ENCODE measurements around the gene NPSR1. TPM values are rescaled to one million over a fixed set of nuclear protein-coding genes. Genes with fewer than 3 reads are reported as not detected.
A peak's percentile ranks its signal among the peaks of the same experiment; 100 is the strongest.
"Not testable (repeated sequence)": the region's sequence is repeated elsewhere in the genome, so short reads cannot be mapped to it uniquely, and the experiment has no call there.

The NPSR1 gene
- polyA plus RNA-seq, 4 donors, result 0.14 TPM; not detected in 3

DNA sequence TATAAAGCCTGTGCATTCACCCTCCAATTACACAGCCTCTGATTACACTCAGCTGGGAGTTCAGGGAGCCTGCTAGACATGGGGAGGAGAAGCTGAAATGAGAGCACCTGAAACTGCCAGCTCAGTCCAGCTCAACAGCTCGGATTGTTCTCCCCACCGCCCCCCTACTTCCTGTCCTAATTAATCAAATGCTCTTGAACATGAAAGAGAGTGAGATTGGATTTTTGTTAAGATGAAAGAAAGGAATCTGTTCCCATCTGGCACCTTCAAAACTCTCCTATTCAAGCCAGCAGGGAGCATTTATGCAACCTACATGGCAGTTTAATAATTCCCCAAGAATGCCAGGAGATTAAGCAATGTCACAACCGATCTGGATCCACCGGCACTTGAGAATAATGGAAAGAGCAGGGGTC, 98.0 kb downstream of the NPSR1 start:
- DNase-seq (ENCODE audit: low read depth in 4 of 4, low spot score in 3 of 4), result no peak

GRCh38 chr7:34756691-34757090, 98.7 kb downstream of the NPSR1 start:
- no peak for DNase-seq (ENCODE audit: low read depth in 4 of 4, low spot score in 3 of 4)

DNA sequence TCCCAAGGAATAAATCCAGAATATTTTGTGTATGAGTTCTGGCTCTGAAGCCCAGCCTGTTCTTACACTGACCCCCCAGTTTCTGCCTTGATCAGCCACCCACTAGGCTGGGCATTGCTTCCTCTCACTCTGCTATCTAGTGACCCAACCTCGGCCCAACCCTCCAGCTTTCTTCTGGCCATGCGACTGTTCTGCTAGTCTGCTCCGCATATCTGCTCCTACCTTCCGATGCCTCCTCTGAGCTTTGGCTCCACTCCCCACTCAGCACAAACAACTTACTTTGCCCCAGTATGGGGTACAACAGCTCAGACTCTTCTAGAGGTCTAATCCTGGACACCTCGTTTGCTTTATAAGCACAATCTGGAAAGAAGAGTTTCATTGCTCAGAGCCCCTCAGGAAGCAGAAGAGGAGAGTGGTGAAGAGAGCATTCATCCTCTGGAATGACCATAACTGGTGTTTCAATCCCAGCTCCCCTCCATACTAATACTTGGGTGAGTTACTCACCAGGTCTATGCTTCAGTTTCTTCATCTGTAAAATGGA, 99.6 kb downstream of the NPSR1 start:
- no peak for DNase-seq (ENCODE audit: low read depth in 4 of 4, low spot score in 3 of 4)

- no peak for DNase-seq (ENCODE audit: low read depth in 4 of 4, low spot score in 3 of 4)
Observed at GRCh38 chr7:34758111-34758601, 100.1 kb downstream of the NPSR1 start.

DNA sequence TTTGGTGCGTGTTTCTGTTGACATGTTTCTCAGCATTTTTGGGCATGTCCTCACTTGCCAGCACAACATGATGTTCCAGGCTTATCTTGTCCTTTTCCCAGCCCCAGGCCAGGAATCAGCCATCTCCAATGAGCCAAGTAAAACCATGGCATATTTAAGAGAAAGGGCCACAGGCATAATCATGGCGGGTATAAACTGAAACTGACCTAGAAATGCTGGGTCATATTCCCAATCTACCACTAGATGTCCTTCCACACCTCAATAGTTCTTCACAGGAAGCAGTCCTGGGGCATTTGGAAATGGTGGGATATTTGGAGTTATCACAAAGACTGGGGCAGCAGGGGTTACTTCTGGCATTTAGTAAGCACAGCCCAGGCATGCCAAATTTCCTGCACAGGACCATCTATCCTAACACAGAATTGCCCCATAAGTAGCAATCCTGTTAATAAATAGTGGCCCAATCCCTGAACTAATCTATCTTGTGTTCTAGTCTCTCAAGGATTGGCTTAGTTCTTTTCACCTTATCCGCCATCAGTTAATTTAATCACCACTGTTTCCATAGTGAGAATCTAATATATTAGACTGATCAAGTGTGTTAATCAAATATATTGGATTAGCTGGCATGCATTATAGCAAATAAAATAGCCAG, 101.6 kb downstream of the NPSR1 start:
- DNase-seq (ENCODE audit: low read depth in 4 of 4, low spot score in 3 of 4), result no peak

DNA sequence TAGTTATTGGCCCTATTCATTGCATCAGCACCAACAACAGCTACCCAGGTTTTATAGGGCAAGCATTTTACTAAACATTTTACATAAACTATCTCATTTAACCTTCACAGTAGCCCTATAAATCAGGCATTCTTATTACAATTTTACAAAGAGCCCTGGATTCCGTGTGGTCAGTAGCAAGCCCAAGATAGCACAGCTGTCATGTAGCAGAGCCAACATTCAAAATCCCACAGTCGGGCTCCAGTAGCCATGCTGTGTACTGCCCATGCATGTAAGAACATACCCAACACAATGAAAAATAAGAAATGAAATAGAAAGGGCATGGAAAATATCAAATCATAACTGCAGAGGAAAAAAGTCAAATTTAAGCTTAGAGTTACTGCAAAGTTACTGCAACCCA, 102.3 kb downstream of the NPSR1 start:
- no peak for DNase-seq (ENCODE audit: low read depth in 4 of 4, low spot score in 3 of 4)

DNA sequence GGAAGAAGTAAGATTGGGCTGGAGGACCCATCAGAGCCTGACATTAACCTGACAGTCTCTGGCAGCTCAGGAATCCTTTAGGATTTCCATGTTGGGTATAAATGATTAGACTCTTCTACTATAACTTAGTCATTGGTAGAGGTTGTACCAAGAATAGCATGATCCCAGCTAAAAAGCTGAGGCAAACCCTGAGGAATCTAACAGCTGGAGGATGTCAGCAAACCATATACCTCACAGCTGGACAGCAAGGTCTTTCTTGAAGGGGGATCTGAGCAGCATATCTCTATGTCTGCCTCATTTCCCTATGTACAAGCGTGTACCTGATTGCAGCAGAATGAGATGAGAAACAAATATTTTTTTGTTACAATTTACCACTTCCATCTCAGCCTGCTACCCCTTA, 103.2 kb downstream of the NPSR1 start:
- DNase-seq (ENCODE audit: low read depth in 4 of 4, low spot score in 3 of 4), result no peak

GRCh38 chr7:34761627-34762026, 103.6 kb downstream of the NPSR1 start:
- DNase-seq (ENCODE audit: low read depth in 4 of 4, low spot score in 3 of 4), result no peak

GRCh38 chr7:34762764-34763163, 104.7 kb downstream of the NPSR1 start:
- DNase-seq (ENCODE audit: low read depth in 4 of 4, low spot score in 3 of 4), result no peak

DNA sequence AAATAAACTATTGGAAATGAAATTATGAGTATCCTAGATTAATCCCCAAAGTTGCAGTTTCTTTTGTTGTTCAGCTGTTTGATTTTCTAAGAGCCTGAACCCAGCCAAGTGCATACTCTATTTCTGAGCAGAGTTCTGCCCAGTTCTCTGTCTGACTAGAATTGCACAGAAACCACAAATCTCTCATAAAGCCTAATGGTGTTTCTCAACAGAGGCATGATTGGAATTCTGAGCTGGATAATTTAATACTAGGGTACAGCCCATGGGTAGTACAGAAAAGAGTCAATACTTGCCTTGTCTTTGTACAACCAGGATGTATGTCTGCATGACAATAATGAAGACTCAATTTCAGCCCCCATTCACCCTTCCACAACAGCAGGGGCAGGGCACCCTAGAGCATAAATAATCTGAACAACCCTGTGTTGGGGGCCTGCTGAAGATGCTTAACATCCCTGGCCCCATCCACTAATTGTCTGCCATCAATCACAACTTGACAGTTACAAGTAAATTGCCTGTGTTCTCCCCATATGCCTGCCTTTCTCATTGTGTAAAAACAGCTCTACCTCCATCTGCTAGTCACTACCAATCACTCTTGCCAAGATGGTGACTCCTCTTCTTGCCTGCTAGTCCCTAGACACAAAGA, 114.4 kb downstream of the NPSR1 start:
- DNase-seq (ENCODE audit: low read depth in 4 of 4, low spot score in 3 of 4), result no peak

DNA sequence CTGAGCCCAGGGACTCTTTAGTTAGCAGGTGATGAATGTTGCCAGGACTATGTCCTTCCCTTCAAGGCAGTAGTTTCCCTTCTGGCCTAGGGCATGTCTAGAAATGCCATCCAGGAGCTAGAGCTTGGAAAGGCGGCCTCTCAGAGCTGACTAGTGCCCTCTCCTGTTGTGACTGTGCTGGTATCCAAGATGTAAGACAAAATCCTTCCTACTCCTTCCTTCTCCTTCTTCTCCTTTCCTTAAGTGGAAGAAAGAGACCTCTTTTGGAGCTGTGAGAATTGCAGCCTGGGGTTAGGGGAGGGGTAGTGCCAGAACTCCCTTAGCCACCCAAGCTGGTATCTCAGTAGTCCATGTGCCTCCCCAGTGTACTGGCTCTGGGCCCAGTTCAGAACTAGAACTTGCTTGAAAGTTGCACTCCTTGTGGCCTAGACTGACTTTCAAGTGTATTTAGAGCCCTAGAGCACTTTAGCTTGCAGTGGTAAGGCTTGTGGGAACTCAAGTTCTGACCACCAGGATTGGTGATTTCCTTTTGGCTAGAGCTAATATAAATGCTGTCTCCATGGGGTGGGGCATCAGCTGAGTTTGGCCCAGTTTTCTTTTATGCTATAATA, 118.8 kb downstream of the NPSR1 start:
- DNase-seq (ENCODE audit: low read depth in 4 of 4, low spot score in 3 of 4), result no peak

DNA sequence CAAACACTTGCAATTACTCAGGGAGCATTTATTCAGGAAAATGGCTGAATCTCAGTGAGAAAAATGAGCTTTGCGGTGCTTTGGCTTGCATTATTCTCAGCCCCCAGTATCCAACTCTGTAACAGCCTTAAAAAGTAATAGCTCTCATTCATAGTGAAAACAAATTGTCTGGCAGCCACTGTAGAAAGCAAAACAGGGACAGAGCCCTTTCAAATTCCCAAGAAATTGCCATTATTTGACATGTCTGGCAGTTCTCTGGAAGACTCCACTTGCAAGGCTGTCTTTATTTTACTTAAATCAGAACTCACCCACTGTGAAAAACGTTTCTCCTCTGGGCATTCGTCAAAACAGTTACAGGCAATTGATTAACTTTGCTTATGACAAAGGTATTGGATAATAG, 122.5 kb downstream of the NPSR1 start:
- DNase-seq (ENCODE audit: low read depth in 4 of 4, low spot score in 3 of 4), result no peak

GRCh38 chr7:34787586-34787985, 129.6 kb downstream of the NPSR1 start:
- no peak for DNase-seq (ENCODE audit: low read depth in 4 of 4, low spot score in 3 of 4)

DNA sequence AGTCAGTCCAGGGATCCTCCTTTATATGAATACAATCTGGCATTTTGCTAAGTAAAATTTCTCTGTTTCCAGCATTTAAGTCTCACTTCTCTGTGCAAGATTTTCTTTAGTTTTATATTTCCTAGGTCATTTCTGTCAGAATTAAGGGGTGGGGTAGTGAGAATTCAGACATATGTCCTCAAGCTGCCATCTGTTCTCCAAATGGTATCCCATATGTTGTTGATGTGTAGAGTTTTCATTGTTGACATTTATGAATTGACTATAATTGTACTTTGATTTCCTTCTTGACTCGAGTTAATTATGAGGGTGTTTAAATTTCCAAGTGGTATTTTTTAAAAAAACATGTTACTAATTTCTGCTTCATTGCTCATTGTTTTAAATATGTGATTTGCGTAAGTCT, 148.8 kb downstream of the NPSR1 start:
- DNase-seq (ENCODE audit: low read depth in 4 of 4, low spot score in 3 of 4), result no peak

DNA sequence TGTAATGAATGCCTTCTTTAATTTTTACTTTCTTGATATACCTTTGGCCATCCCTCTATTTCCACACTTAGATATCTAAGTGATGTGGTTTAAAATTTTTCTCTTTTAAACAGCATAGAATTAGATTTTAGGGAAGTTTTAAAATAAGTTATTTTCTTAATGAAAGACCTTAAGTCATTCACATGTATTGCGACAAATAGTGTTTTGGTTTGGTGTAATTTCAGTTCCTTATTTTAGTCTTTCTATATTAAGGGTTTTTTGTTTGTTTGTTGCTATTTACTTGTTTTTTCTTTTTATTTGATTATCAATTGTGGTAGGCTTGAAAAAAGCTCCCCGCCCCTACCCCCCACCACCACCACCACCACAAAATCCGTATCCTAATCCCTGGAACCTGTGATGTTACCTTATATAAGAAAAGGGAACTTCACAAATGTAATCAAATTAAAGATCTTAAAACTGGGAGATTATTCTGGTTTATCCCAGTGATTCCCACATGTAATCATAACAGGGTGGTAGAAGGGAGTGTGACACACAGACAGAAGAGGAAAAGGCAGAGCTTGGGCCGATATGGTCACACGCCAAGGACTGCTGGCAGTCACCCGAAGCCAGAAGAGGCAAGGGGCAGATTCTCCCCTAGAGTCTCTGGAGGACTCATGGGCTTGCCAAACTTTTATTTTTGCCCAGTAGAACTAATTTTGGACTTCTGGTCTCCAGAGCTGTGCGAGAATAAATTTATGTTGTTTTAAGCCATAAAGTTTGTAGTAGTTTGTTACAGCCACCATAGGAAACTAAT, 149.7 kb downstream of the NPSR1 start:
- no peak for DNase-seq (ENCODE audit: low read depth in 4 of 4, low spot score in 3 of 4)

GRCh38 chr7:34814203-34814842, 156.3 kb downstream of the NPSR1 start:
- DNase-seq (ENCODE audit: low read depth in 4 of 4, low spot score in 3 of 4), result not testable (repeated sequence)

GRCh38 chr7:34821932-34822558, 164.0 kb downstream of the NPSR1 start:
- no peak for DNase-seq (ENCODE audit: low read depth in 4 of 4, low spot score in 3 of 4)

DNA sequence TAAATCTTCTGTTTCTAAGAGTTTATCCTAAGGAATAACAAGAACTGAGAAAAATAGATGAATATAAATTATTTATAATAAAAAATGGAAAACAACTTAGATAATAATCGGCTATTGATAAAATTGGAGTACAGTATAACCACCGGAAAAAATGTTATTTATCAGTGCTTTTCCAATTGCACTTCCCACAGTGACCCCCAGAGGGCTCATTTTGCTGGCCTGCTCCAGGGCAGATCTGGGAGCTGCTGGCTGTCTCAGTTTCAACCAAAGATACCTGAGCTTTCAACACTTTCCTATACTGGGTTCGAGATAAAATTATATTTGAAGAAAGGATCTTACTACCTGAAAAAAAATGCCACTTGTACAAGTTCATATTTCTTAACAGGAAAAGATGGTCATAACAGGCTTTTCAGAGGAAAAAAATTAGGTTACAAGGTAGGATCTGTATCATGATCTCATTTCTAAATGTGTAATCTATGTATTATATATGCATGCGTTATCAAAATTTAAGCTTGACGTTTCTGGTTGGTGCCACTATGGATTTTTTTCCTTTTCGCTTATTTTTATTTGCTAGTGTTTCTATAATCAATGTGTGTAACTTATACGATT, 165.7 kb downstream of the NPSR1 start:
- peak in 1 of 4 donors; percentile 12 for DNase-seq (ENCODE audit: low read depth in 4 of 4, low spot score in 3 of 4)

DNA sequence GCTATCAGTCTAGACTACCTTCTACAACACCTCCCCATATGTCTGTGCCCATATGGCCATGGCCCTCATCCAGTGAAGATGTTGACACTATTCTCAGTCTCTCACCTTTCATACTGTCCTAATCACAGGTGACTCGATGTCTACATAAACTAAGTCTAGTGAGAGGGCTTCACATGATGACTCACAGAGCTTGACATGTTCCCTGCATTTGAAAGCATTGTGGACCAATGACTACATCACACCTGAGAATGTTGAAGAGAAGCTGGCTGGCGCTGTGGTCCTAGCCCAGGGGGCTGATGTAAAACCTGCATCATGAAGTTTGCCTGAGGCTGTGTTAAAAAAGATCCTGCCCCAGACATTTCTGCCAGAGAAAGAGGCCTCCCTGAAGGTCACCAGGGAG, 167.2 kb downstream of the NPSR1 start:
- no peak for DNase-seq (ENCODE audit: low read depth in 4 of 4, low spot score in 3 of 4)

GRCh38 chr7:34830390-34830789, 172.4 kb downstream of the NPSR1 start:
- DNase-seq (ENCODE audit: low read depth in 4 of 4, low spot score in 3 of 4), result no peak

All from left renal pelvis (tissue), 4 donors.